Endodermal cell (in vitro differentiated cells): ENCODE results near the gene MIER2. TPM values are rescaled to one million over a fixed set of nuclear protein-coding genes. Genes with fewer than 3 reads are reported as not detected.

Experiments
- DNase-seq: peaks from one replicate; pipeline ENCODE4 v3.0.0-alpha.2; 2017
- H3K27ac ChIP-seq: 2 replicates; pipeline ENCODE4 v1.5.1; 2013; ENCODE audit warnings: mild to moderate bottlenecking, low read depth, low read length, moderate library complexity
- H3K27me3 ChIP-seq: 2 replicates; pipeline ENCODE4 v1.6.1; 2013; ENCODE audit warnings: mild to moderate bottlenecking, low read length, moderate library complexity; ENCODE audit not compliant: insufficient read depth, control insufficient read depth, poor library complexity, severe bottlenecking
- H3K36me3 ChIP-seq: 2 replicates; pipeline ENCODE4 v1.7.0; 2013; ENCODE audit warnings: mild to moderate bottlenecking, low read length, moderate library complexity; ENCODE audit not compliant: control insufficient read depth, insufficient read depth
- H3K4me1 ChIP-seq: one replicate; pipeline ENCODE4 v1.7.0; 2013; ENCODE audit warnings: low read length; ENCODE audit not compliant: control insufficient read depth, insufficient read depth
- H3K4me3 ChIP-seq: 2 replicates; pipeline ENCODE4 v1.5.1; 2013; ENCODE audit warnings: mild to moderate bottlenecking, low read length, moderate library complexity
- H3K9ac ChIP-seq: 2 replicates; pipeline ENCODE4 v1.6.1; 2013; ENCODE audit warnings: mild to moderate bottlenecking, low read length, moderate library complexity; ENCODE audit not compliant: poor library complexity, severe bottlenecking; ENCODE audit errors: extremely low read depth
- H3K9me3 ChIP-seq: 2 replicates; pipeline ENCODE4 v1.6.1; 2013; ENCODE audit warnings: mild to moderate bottlenecking, low read length, moderate library complexity; ENCODE audit not compliant: control insufficient read depth
- H3K27ac Mint-ChIP-seq: 2 replicates; pipeline ENCODE4 v1.8.0; 2020; ENCODE audit warnings: mixed read lengths
- H3K27me3 Mint-ChIP-seq: 2 replicates; pipeline ENCODE4 v1.8.0; 2021; ENCODE audit warnings: mild to moderate bottlenecking, mixed read lengths; ENCODE audit not compliant: insufficient read depth
- H3K36me3 Mint-ChIP-seq: 2 replicates; pipeline ENCODE4 v1.8.0; 2020; ENCODE audit warnings: low read depth, mixed read lengths
- H3K4me1 Mint-ChIP-seq: 2 replicates; pipeline ENCODE4 v1.8.0; 2020; ENCODE audit warnings: mixed read lengths
- H3K4me3 Mint-ChIP-seq: 2 replicates; pipeline ENCODE4 v1.8.0; 2020; ENCODE audit warnings: mild to moderate bottlenecking, moderate library complexity, mixed read lengths
- H3K9me3 Mint-ChIP-seq: 2 replicates; pipeline ENCODE4 v1.8.0; 2020; ENCODE audit warnings: mild to moderate bottlenecking, mixed read lengths
- WGBS, 2 experiments: methylation state at CpG; one replicate each; pipeline versions ENCODE4 v1.1.5 to v1.1.7; 2013; ENCODE audit warnings: missing lambda C conversion rate in 2 of 2, mixed read lengths in 1 of 2; ENCODE audit not compliant: insufficient coverage in 1 of 2, insufficient read length in 1 of 2; 5-methylcytosine and 5-hydroxymethylcytosine counted together
- total RNA-seq, 2 donors: library from RNA; stranded (reverse); fragmentation: NEBNext Ultra II Directional in 1 of 2; extraction: Animal tissue kit (Norgen Biotek cat#: 25700) in 1 of 2; gene quantifications; 2 replicates in 1 of 2; 3 replicates in 1 of 2; pipeline ENCODE4 v1.2.1, GENCODE V29; 2021
- TF ChIP-seq, protein P1 (sequence below): fragments of 200-600 bp; sonication (generic); conservative IDR thresholded peaks from 2 replicates; pipeline ENCODE4 v1.5.0; 2021; ENCODE audit warnings: antibody characterized with exemption, mild to moderate bottlenecking

The MIER2 gene
- total RNA-seq, 2 donors from 2014 or later = 50.5 to 51.3 TPM

DNA sequence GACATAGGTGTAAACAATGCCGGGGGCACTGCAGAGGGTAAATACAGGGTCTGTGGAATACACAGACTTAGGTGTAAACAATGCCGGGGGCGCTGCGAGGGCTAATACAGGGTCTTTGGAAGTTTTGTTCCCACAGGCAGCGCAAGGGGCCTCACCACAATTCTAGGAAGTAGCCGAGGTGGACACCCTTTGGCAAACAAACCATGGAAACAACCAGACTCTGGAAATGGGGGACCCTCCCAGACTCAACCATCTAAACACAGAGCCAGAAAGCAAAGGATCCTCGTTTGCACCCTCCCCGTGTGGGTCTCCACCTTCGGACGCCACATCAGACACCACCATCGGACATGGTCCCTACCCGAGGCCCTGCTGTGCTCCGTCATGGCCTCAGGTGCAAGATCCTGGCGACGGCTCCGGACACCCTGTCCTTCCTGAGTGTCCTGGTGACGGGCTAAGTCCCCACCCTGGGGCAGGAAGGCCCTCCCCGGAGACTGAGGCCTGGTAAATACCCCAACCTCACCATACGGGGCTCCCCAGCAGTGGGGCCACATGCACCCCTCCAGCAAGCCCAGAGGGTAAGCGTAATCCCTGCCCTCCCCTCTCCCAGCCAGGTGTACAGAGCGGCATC lies 36.7 kb downstream of the MIER2 start:
- H3K27ac ChIP-seq = no peak overlapping the region
- TF ChIP-seq, protein P1, sequence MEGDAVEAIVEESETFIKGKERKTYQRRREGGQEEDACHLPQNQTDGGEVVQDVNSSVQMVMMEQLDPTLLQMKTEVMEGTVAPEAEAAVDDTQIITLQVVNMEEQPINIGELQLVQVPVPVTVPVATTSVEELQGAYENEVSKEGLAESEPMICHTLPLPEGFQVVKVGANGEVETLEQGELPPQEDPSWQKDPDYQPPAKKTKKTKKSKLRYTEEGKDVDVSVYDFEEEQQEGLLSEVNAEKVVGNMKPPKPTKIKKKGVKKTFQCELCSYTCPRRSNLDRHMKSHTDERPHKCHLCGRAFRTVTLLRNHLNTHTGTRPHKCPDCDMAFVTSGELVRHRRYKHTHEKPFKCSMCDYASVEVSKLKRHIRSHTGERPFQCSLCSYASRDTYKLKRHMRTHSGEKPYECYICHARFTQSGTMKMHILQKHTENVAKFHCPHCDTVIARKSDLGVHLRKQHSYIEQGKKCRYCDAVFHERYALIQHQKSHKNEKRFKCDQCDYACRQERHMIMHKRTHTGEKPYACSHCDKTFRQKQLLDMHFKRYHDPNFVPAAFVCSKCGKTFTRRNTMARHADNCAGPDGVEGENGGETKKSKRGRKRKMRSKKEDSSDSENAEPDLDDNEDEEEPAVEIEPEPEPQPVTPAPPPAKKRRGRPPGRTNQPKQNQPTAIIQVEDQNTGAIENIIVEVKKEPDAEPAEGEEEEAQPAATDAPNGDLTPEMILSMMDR = no peak
- Mint-ChIP-seq H3K27me3 (no peaks in the 10 kb centered on the region), H3K36me3 (peaks cover 44% of the 10 kb centered on the region), H3K27ac (no peak overlapping the region), H3K9me3 (no peaks in the 10 kb centered on the region), H3K4me1 (peaks cover 5% of the 10 kb centered on the region), H3K4me3 (no peak overlapping the region)
- peaks cover 39% of the 10 kb centered on the region for H3K36me3 ChIP-seq
- no peaks in the 10 kb centered on the region for H3K27me3 ChIP-seq
- no peak overlapping the region for H3K4me3 ChIP-seq
- H3K4me1 ChIP-seq = no peaks in the 10 kb centered on the region
- no peak for DNase-seq
- H3K9ac ChIP-seq = no peak overlapping the region
- WGBS, 2 experiments = 93 to 98% methylated on average over 14 to 21 of the region's 21 CpGs
- H3K9me3 ChIP-seq = no peaks in the 10 kb centered on the region

DNA sequence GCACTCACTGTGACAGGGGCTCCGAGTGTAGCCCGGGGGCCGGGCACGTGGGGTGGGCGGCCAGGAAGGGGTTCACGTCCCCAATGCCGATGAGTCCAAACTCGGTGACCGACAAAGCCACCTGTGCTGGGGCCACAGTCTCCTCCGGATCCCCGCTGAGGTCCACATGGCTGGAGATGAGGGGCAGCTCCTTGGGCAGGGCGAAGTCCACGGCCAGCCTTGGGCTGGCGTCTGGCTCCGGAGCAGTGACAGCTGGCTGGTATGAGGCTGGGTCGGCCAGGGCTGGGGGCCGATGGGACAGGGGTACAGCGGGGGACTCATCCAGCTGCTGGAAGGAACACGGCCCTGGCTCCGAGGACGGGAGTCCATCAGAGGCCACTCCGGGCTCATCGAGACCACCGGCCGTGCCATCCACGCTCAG lies 37.5 kb downstream of the MIER2 start:
- Histone ChIP-seq H3K9ac (no peak overlapping the region), H3K9me3 (no peaks in the 10 kb centered on the region), H3K27ac (no peak overlapping the region), H3K4me3 (no peak overlapping the region), H3K27me3 (no peaks in the 10 kb centered on the region), H3K36me3 (peaks cover 39% of the 10 kb centered on the region), H3K4me1 (no peaks in the 10 kb centered on the region)
- no peaks in the 10 kb centered on the region for H3K9me3 Mint-ChIP-seq
- H3K4me3 Mint-ChIP-seq = no peak overlapping the region
- H3K27ac Mint-ChIP-seq = no peak overlapping the region
- 95 to 96% methylated on average over 22 to 26 of the region's 26 CpGs for WGBS, 2 experiments
- H3K36me3 Mint-ChIP-seq = peaks cover 44% of the 10 kb centered on the region
- peaks cover 5% of the 10 kb centered on the region for H3K4me1 Mint-ChIP-seq
- no peaks in the 10 kb centered on the region for H3K27me3 Mint-ChIP-seq
- DNase-seq = no peak
- TF ChIP-seq, protein P1 = no peak

DNA sequence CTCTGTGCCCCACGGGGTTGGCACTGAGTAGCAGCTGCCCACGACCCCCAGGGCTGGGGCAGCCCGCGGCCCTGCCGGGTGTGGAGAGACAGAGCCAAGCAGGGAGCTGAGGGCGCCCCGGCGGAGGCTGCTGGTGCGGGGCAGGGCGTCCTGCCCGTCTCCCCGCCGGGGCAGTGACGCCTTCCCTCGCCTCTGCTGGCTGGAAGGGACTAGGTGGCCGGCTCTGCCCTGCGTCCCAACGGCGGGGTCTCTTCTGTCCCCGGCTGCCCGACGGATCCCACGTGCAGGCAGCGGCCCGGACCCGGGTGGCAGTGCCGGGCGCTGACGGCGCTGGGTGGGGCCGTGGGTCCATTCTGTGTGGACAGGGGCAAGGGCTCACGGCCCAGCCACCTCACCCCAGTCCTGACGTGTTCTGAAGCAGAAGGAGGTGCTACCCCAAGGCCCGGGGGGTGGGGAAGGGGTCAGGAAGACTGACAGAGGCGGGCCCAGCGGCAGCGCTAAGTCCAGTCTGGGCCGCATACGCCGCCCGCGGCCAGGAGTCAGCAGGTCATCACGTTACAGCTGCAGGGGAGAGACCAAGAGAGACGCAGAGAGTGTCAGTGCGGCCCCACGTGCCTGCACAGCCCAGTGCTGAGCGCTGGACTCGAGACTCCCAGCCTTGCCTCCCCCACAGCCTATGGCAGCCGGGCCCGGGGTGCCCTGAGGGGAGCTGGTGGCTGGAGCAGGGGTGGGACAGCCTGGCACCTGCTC lies 38.3 kb downstream of the MIER2 start:
- Histone ChIP-seq H3K27ac (no peak overlapping the region), H3K36me3 (peaks cover 38% of the 10 kb centered on the region), H3K4me1 (no peaks in the 10 kb centered on the region), H3K4me3 (no peak overlapping the region), H3K27me3 (no peaks in the 10 kb centered on the region), H3K9ac (no peak overlapping the region), H3K9me3 (no peaks in the 10 kb centered on the region)
- Mint-ChIP-seq H3K4me1 (peaks cover 5% of the 10 kb centered on the region), H3K4me3 (no peak overlapping the region), H3K9me3 (no peaks in the 10 kb centered on the region), H3K27me3 (no peaks in the 10 kb centered on the region), H3K36me3 (peaks cover 39% of the 10 kb centered on the region), H3K27ac (no peak overlapping the region)
- DNase-seq = no peak
- WGBS, 2 experiments = 97 to 100% methylated on average over 4 to 50 of the region's 50 CpGs
- TF ChIP-seq, protein P1 = no peak
